HG02970 (cell line): Measurements from ENCODE around the gene REC114.
"Not testable (repeated sequence)": the region's sequence is repeated elsewhere in the genome, so short reads cannot be mapped to it uniquely, and the experiment has no call there.

Experiments
- ATAC-seq: cut with Tn5 transposase; IDR thresholded peaks from one replicate; pipeline ENCODE4 v1.9.1; 2021; ENCODE audit warnings: mild to moderate bottlenecking, moderate library complexity, moderate number of reproducible peaks; ENCODE audit not compliant: unreplicated experiment, low FRiP score

Gene REC114

DNA sequence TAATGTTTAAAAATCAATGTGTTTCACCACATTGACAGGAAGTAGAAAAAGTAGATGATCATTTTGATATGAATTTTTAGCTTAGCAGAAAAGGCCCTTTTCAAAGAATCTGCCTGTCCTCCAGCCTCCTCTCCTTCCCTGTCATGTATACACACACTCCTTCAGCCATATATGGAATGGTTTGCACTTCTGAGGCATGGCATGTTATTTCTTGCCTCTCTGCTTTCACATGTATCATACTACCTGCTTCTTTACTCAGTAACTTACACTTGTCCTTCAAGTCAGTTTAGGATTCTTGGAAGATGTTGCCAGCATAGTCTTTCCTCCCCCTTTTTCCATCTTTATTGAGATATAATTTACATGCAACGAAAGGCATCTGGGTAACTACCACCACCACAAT lies 79.0 kb downstream of the REC114 start:
- ATAC-seq, result no peak

DNA sequence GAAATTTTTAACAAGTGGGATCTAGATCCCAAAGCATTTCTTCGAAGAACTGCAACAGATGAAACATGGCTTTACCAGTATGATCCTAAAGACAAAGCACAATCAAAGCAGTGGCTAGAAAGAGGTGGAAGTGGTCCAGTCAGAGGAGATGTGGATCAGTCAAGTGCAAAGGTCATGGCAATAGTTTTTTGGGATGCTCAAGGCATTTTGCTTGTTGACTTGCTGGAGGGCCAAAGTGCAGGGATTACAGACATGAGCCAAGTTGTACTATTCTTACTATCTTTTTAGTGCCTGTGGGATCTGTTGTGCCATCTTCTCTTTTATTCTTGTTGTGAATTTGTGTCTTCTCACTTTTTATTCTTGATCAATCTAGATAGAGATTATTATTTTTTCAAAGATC lies 82.0 kb downstream of the REC114 start:
- ATAC-seq, result no peak

GRCh38 chr15:73527598-73527997 lies 84.6 kb downstream of the REC114 start:
- ATAC-seq, result no peak

- no peak for ATAC-seq
Measured at GRCh38 chr15:73530649-73531048, 87.7 kb downstream of the REC114 start.

GRCh38 chr15:73538123-73538522 lies 95.2 kb downstream of the REC114 start:
- ATAC-seq, result no peak

DNA sequence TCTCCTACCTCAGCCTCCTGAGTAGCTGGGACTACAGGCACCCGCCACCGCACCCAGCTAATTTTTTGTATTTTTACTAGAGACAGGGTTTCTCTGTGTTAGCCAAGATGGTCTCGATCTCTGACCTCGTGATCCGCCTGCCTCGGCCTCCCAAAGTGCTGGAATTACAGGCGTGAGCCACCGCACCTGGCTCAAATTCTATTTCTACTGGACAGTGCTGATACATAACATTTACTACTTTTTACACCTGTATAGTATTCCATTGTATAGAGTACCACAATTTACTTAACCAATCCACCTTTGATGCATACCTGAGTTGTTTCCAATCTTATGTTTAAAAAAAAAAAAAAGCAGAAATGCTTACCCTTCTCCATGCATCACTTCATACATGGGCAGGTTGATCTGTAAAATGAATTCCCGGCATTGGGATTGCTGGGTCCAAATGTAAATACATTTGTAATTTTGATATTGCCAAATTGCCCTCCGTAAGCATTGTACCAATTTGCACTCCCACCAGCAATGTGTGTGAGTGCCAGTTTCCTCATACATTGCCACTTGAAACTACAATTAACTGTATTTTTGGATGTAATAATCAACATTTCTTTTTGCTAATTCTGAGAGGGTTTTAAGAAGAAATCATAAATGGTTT lies 95.7 kb downstream of the REC114 start:
- ATAC-seq, result no peak

DNA sequence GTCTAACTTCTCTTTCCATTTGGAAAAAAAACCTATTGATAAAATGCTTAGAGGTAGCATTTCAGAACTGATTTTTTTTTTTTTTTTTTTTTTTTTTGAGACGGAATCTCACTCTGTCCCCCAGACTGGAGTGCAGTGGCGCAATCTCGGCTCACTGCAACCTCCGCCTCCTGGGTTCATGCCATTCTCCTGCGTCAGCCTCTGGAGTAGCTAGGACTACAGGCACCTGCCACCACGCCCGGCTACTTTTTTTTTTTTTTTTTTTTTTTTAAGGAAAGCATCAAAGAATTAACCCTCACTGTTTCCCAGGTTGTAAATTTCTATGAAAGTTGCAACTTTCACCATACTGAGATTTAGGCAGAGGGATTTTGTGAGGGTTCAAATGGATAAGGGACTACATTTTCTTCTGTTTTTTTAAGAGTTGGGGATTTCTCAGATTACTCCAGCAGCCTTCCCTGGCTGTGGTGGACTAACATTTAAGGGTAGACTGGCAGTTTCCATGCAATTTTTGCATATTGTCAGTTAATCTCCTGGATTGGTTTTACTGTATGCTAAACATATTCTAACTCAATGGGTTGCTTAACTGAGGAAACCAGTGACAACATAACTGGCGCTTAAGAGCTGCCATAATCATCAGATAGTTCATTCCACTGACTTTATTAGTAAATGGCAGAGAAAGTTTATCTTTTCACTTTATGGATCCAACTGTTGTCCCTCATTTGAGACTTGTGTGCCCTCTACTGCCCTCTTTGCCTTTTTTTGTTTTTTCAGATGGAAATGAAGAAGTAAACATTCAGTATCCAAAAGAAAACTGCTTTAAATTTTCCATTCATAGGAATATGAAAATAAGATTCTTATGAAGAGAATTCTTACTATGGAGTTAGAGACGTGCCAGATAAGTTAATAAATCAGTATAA lies 96.5 kb downstream of the REC114 start:
- ATAC-seq, result no peak

DNA sequence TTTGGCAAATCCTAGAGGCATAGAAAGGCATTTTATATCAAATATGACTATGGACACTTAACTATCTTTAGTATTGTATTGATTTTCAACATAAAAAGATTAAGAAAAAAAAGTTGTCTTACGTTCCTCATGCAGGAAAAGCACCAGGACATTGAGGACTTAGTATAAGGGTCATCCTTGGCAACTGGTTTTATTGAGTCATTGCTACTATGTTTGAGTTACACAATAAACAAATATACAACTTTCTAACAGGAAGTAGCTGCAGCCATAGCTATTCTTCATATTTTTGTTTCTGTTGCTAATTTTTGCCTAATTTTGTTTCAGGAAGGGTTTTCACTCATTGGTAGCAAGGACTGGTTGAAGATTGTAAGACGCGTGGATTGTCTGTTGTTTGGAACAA lies 97.2 kb downstream of the REC114 start:
- ATAC-seq, result no peak

GRCh38 chr15:73541479-73541878 lies 98.5 kb downstream of the REC114 start:
- no peak for ATAC-seq

GRCh38 chr15:73548925-73549324 lies 106.0 kb downstream of the REC114 start:
- not testable (repeated sequence) for ATAC-seq

GRCh38 chr15:73550190-73550589 lies 107.2 kb downstream of the REC114 start:
- ATAC-seq, result no peak

DNA sequence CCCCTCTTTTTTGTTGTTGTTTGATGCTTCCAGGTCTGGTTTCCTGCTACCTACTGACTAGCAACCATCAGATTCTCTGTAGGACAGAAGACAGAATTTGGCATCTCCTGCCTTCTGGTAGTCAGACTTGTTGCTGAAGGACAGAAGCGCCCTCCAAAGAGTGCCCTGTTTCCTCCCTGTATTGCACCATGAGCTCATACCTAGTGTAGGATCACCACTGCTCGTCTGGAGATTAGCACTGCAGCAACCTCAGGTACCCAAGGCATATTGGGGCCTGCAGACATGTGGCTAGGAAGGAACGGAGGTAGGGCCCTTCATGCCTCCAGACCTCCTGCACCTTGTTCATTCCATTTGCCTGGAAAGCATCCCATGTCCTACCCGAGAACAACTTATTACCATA lies 112.1 kb downstream of the REC114 start:
- ATAC-seq, result no peak

- no peak for ATAC-seq
Measured at GRCh38 chr15:73558529-73558928, 115.6 kb downstream of the REC114 start.

DNA sequence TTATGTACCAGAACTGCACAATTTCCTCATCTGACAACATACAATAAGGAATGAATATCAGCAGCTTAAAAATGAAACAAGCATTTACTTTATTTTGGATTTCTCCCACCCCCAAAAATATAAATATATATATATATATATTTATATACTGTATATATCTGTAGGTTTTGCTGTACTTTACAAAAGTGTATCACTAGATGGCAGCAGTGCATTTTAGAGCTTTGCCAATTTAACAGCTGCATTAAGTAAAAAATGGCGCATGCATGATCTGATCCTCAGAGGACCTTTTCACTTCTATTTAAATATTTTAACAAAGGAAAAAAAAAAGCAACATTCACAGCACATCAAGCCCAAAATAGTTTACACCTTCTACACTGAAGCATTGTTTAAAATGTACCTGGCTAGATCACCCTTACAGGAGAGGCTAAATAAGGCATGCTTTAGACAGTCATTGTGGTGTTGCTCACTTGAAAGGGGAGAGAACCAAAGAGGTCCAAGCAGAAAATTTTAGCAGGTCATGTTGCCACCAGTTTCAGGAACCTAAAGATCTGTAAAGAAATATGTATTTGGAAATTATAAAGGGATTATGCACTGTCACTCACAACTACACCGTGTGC lies 117.6 kb downstream of the REC114 start:
- ATAC-seq, result no peak

DNA sequence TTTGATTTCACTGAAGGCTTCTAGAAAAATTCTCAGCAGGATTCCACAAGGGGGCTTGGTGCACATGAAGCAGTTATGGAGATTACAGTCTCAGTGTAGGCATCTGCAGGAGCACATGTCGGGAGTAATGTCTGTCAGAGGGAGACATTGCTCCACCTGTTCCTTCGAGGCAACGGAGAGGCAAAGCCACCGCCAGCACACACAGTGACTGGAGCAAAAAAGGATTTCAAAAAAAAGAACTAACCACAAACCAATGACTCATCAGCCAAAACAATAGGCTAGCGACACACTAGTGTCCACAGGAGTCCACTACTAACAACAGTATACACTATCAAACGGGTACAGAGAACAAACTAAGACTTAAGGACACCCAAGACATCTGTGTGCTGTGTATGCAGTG lies 121.3 kb downstream of the REC114 start:
- no peak for ATAC-seq

GRCh38 chr15:73567020-73567419 lies 124.1 kb downstream of the REC114 start:
- ATAC-seq, result no peak

- ATAC-seq, result no peak
Measured at GRCh38 chr15:73568564-73569280, 125.8 kb downstream of the REC114 start.

- ATAC-seq, result no peak
Measured at GRCh38 chr15:73569361-73569760, 126.4 kb downstream of the REC114 start.

DNA sequence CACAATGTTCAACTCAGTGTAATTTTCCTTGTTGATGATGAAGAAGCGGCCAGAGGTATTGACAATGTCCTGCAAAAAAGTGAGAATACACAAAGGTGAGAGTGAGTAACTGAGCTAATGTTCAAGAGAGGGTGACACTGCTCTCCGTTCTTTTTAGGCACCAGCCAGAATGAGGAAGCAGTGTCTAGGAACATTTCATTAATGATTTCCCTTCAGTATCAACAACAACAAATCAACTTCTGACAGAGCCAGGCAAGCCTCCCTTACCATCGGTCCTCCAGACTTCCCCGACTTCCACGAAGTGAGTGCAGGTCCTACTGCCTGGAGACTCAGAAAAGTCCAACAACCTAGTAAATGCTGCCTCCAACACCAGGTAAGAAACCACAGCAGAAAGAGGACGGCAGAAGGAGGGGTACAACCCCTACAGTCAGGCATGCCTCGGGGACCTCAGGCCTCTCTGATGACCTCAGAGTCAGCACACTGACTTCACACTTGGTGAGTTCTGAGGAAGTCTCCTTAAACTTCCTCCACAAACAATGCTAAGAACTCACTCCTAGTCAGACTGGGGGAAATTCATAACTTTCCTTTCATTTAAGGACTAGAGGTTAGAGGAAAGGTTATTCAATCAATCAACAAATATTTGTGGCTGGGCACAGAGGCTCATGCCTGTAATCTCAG lies 127.5 kb downstream of the REC114 start:
- no peak for ATAC-seq

DNA sequence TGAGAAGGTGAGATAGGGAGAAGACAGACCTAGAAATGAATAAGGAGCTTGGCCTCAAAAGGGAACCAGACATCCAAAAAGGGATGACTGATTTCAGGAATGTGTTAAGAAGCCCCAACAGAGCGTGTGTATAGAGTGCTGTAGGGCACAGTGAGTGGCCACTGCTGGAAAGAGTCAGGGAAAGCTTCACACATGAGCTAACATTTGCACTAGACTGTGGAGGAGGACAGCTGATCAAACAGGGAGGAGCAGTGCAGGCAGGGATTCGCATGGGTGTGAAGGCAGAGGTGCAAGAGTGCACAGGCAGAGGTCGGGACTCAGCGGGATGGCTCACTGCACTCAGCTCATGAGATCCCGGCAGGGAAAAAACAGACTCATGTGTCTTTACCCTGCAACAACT lies 128.4 kb downstream of the REC114 start:
- ATAC-seq, result no peak
